Hematopoietic multipotent progenitor cell treated with erythropoietin and hydrocortisone succinate and interleukin-3 and kit ligand, for 17 days (in vitro differentiated cells): Measurements from ENCODE around the gene TFCP2L1.

Experiments
- DNase-seq: peaks from one replicate; pipeline ENCODE4 v3.0.0-alpha.2; 2015; ENCODE audit warnings: low spot score

Gene TFCP2L1

DNA sequence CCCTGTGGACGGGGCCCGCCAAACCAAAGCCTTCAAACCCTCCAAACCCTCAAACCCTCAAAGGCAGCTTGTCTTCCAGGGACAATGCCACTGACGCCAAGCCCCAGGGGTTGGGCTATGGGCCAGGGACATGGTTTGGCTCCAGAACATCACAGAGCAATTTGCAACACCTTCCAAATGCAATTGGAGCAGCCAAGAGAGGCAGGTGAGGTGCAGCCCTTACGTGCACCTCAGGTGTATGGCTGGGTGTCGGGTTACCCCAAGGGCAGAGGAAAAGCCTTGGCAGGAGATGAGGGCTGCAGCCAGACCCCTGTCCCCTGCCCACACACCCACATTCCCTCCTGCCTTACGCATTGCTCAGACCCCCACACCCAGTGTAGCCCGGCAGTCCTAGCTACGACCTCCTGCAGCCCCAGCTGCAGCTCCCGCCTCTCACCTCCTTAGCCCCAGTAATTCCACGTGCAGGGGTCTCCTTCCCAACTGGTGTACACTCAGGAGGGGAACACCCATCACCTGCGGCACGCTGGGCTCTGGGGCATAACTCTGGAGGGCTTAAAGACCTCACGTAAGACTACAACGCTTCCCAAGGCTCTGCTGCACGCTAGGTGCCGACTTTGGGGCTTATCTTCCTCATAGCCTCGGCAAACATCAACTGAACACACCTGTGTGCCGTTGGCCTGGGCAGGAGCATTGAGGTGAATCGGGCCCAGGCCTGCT, 88.7 kb downstream of the TFCP2L1 start:
- no peak for DNase-seq

GRCh38 chr2:121195036-121195435, 90.0 kb downstream of the TFCP2L1 start:
- DNase-seq, result no peak

GRCh38 chr2:121194626-121195025, 90.4 kb downstream of the TFCP2L1 start:
- no peak for DNase-seq

GRCh38 chr2:121193185-121193584, 91.8 kb downstream of the TFCP2L1 start:
- no peak for DNase-seq

- no peak for DNase-seq
These were observed 92.4 kb downstream of the TFCP2L1 start for GRCh38 chr2:121192576-121192975.

DNA sequence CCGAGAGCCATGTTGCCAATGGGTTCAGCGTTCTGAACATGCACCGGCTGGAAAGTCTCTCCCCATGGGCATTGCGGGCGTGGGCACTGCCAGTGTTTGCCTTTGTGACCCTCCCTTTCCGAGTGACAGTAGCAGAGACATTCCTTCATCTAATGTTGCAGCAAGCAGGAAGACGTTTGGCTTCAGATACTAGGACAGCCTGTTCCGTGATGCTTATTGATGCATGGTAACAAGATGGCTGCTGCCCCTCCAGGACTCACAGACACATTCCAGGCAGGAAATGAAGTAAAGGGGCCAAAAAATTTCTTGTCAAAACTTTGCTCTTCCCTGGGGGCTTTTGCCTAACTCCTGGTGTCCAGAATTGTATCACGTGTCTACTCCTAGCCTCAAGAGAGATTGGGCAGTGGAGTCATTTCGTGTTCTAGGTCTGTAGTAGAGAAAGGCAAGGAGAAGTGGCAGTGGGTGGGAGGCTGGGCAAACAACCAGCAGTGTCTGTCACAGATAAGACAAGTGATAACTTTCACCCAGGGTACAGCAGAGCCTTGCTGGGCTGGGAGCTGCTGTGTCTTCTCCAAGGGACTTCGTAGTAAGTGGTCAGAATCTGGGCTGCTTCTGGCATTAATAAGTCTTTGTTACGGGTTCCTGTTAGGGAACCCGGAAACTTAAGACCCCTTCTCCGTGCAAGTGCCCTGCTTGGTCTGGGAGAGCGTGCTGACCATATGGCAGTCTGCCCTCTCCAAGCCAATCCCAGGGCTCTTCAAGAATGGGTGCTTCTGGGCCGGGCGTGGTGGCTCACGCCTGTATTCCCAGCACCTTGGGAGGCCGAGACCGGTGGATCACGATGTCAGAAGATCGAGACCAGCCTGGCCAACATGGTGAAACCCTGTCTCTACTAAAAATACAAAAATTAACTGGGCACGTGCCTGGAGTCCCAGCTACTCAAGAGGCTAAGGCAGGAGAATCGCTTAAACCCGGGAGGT, 93.5 kb downstream of the TFCP2L1 start:
- DNase-seq, result no peak

GRCh38 chr2:121189661-121190381, 95.2 kb downstream of the TFCP2L1 start:
- DNase-seq, result no peak

DNA sequence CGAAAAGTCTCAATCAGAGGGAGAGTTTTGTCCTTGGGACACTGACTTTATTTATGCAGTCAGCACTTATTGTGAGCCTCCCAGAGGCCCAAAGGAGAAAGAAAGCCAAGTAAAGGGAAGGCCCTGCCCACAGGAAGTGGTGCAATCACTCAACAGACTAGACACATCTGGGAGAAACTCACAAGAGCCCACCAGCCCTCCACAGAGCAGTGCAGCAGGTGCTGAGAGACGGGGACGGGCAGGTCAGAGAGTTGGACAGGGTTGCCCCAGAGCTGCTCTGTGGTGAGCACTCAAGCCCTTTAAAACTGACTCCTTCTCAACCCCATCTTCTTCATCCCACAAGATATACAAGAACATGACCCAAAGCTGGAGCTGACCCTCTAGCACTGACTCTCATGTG, 96.0 kb downstream of the TFCP2L1 start:
- DNase-seq, result no peak

GRCh38 chr2:121187982-121188411, 97.0 kb downstream of the TFCP2L1 start:
- DNase-seq, result no peak

GRCh38 chr2:121187351-121187981, 97.5 kb downstream of the TFCP2L1 start:
- no peak for DNase-seq

DNA sequence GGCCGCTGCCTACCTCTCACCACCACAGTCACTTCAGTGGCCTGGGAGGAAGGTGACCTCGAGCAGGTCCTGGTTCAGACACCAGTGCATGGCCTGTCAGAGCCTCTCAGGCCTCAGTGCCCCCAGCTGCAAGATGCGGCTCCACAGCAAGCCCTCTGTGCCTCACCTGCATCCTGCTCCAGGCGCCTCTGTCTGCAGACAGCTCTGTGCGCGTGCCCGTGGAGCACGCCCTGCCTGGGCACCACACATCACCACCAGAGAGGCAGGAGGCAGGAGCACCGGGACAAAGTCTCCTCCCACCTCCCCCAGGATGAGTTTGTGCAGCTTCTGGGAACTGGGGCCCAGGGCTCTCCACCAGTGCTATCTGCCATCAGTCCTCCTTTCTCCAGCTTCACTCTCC, 98.7 kb downstream of the TFCP2L1 start:
- DNase-seq, result no peak

DNA sequence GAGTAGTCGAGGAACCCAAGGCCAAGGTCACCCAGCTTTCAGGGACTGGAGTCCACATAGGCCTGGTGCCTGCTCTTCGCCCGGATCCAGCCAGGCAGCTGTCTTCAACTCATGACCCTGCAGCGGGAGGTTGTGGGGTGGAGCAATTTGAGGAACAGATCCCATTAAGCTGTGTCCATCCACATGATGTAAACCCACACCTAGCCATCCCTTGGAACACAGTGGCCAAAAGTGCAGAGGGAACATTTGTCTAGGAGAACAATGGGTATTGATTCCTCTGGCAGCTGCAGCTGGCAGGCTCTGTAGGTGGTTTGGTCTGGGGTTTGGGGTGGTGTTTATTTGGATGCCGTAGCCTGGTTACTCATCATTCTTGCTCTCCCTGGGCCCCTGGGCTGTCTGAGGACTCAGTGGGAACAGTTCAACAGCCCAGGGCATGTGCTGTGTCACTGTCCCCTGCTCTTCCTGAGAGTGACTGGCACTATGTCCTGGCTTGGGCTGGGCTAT, 99.4 kb downstream of the TFCP2L1 start:
- DNase-seq, result no peak

GRCh38 chr2:121185111-121185510, 99.9 kb downstream of the TFCP2L1 start:
- no peak for DNase-seq

GRCh38 chr2:121184248-121184862, 100.6 kb downstream of the TFCP2L1 start:
- DNase-seq, result no peak

- no peak for DNase-seq
These were observed 102.5 kb downstream of the TFCP2L1 start for GRCh38 chr2:121182520-121182919.

DNA sequence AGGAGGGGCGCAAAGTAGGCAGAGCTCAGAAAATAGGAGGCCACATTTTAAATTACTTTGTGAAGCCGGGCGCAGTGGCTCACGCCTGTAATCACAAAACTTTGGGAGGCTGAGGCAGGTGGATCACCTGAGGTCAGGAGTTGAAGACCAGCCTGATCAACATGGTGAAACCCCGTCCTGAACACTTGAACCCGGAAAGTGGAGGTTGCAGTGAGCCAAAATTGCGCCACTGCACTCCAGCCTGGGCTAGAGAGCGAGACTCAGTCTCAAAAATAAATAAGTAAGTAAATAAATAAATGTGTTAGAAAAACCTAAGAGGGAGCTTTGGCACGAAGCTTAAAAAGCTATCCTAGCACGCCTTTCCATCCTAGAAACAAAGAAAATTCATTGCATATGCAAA, 105.5 kb downstream of the TFCP2L1 start:
- DNase-seq, result no peak

- DNase-seq, result no peak
These were observed 106.3 kb downstream of the TFCP2L1 start for GRCh38 chr2:121178730-121179129.

- no peak for DNase-seq
These were observed 107.1 kb downstream of the TFCP2L1 start for GRCh38 chr2:121177896-121178295.

DNA sequence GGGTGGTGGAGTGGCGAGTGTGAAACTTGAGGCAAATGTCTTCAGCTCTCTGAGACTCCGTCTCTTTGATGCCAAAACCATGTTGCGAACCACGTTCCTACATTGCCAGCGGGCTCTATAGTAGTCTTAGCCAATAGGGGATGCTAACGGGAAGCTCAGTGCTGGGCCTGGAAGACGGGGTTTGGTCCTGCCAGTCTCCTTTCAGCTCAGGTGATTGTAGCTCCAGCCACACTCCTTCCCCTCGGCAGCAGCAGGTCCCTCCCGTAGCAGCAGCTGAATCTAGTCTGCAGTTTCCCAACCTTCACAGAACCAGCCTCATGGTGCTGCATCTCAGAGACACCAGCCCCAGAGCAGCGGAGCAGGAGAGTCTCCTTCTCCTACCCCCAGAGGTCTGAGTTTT, 109.7 kb downstream of the TFCP2L1 start:
- DNase-seq, result no peak

- no peak for DNase-seq
These were observed 111.2 kb downstream of the TFCP2L1 start for GRCh38 chr2:121173806-121174205.

DNA sequence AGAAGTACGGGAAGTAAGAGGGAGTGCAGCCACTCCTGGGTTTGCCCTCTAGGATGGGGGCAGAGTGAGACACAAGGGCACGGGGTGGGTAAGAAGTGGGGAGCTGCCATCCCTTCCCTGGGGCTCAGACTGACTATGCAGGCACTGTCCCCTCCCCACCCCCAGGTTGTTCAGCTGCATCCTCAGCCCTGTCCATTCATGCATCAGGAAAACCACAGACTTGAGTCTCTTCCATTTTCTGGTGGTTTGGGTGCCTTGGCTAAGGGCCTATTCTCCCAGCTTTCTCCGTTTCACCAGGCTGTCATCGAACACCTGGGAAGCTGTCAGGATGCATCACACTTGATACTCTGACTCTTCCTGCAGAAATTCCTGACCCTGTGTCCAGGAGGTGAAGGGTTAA, 111.9 kb downstream of the TFCP2L1 start:
- no peak for DNase-seq
